ENCODE data around the gene LAIR1.

Gene LAIR1

DNA sequence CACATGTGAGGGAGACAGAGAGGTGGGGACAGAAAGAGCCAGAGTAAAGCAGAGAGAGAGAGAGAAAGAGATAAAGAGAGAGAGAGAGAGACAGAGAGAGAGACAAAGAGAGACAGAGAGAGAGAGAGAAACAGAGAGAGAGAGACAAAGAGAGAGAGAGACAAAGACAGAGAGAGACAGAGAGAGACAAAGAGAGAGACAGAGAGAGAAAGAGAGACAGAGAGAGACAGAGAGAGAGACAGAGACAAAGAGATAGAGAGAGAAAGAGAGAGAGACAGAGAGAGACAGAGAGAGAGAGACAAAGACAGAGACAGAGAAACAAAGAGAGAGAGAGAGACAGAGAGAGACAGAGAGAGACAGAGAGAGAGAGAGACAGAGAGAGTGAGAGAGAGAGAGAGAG is 46.3 kb upstream of the LAIR1 start:
- H2AFZ ChIP-seq (ENCODE audit: low read depth, low read length, severe bottlenecking) = no peak overlapping the region
- TF ChIP-seq EZH2phosphoT487 (conservative IDR thresholded peaks at IDR 0.05; ENCODE audit: low read length) = no peak
- TF ChIP-seq, protein P1, sequence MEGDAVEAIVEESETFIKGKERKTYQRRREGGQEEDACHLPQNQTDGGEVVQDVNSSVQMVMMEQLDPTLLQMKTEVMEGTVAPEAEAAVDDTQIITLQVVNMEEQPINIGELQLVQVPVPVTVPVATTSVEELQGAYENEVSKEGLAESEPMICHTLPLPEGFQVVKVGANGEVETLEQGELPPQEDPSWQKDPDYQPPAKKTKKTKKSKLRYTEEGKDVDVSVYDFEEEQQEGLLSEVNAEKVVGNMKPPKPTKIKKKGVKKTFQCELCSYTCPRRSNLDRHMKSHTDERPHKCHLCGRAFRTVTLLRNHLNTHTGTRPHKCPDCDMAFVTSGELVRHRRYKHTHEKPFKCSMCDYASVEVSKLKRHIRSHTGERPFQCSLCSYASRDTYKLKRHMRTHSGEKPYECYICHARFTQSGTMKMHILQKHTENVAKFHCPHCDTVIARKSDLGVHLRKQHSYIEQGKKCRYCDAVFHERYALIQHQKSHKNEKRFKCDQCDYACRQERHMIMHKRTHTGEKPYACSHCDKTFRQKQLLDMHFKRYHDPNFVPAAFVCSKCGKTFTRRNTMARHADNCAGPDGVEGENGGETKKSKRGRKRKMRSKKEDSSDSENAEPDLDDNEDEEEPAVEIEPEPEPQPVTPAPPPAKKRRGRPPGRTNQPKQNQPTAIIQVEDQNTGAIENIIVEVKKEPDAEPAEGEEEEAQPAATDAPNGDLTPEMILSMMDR (IDR thresholded peaks at IDR 0.05; ENCODE audit: insufficient read depth, low read length, poor library complexity, severe bottlenecking) = no peak
- no peaks in the 10 kb centered on the region for H3F3A ChIP-seq (ENCODE audit: insufficient read depth)
- H3K4me2 ChIP-seq (ENCODE audit: low read depth, low read length, poor library complexity, severe bottlenecking) = no peak overlapping the region
- no peaks in the 10 kb centered on the region for H3K9me3 ChIP-seq (ENCODE audit: insufficient read depth, low read length)
- H3K9me2 ChIP-seq (replicated peaks; ENCODE audit: insufficient read depth, low read length) = no peaks in the 10 kb centered on the region
- H3K27me3 ChIP-seq (ENCODE audit: low read length) = no peaks in the 10 kb centered on the region
- no peaks in the 10 kb centered on the region for H3K36me3 ChIP-seq (ENCODE audit: low read length)
- H3K27ac ChIP-seq (ENCODE audit: low read depth, low read length) = no peak overlapping the region
- no peak overlapping the region for H3K9ac ChIP-seq (ENCODE audit: low read length)
- H4K20me1 ChIP-seq (ENCODE audit: low read depth, low read length) = no peaks in the 10 kb centered on the region
- no peaks in the 10 kb centered on the region for H3K79me2 ChIP-seq (ENCODE audit: insufficient read depth, low read length)
- no peak overlapping the region for H3K4me3 ChIP-seq (ENCODE audit: insufficient read depth, low read length, poor library complexity, severe bottlenecking)

DNA sequence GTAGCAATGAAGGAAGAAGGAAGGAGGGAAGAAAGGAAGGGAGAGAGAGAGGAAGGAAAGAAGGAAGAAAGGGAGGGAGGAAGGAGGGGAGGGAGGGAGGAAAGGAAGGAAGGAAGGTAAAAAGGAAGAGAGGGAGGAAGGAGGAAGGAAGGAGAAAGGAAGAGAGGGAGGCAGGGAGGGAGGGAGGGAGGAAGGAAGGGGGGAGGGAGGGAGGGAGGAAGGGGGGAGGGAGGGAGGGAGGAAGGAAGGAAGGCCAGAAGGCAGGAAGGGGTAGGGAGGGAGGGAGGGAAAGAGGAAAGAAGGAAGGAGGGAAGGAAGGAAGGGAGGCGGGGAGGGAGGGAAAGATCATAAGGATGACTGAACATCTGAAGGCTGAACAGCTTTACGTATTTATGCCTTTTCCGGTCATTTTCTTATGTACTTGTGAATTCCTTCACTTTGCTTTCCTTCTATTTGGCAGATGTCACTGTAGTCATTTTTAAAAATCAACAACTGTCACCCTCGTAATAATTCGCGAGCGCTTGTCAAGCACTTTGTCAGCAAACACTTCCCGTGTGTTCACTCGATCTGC is 43.8 kb upstream of the LAIR1 start:
- TF ChIP-seq EZH2phosphoT487 (conservative IDR thresholded peaks at IDR 0.05; ENCODE audit: low read length) = no peak
- TF ChIP-seq, protein P1 (IDR thresholded peaks at IDR 0.05; ENCODE audit: insufficient read depth, low read length, poor library complexity, severe bottlenecking) = no peak
- Histone ChIP-seq H2AFZ (ENCODE audit: low read depth, low read length, severe bottlenecking) (no peak overlapping the region), H3F3A (ENCODE audit: insufficient read depth) (no peaks in the 10 kb centered on the region)

DNA sequence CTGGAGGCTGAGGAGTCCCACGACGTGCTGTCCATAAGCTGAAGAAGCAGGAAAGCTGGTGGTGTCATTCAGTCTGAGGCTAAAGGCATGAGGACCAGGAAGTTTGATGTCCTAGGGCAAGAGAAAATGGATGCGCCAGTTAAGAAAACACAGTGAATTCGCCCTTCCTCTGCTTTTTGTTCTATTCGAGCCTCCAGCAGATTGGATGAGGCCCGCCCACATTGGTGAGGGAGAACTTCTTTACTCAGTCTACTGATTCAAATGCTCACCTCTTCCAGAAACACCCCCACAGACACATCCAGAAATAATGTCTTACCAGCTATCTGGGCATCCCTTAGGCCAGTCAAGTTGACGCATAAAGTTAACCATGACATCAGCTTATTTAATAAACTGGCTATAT is 43.0 kb upstream of the LAIR1 start:
- Histone ChIP-seq H3K9ac (ENCODE audit: low read length) (no peak overlapping the region), H3F3A (ENCODE audit: insufficient read depth) (no peaks in the 10 kb centered on the region), H3K36me3 (ENCODE audit: low read length) (no peaks in the 10 kb centered on the region), H3K27me3 (ENCODE audit: low read length) (no peaks in the 10 kb centered on the region), H3K27ac (ENCODE audit: low read depth, low read length) (no peak overlapping the region), H3K4me2 (ENCODE audit: low read depth, low read length, poor library complexity, severe bottlenecking) (no peak overlapping the region), H3K9me2 (replicated peaks; ENCODE audit: insufficient read depth, low read length) (no peaks in the 10 kb centered on the region), H2AFZ (ENCODE audit: low read depth, low read length, severe bottlenecking) (no peak overlapping the region), H3K79me2 (ENCODE audit: insufficient read depth, low read length) (no peaks in the 10 kb centered on the region), H3K4me3 (ENCODE audit: insufficient read depth, low read length, poor library complexity, severe bottlenecking) (no peak overlapping the region), H3K9me3 (ENCODE audit: insufficient read depth, low read length) (no peaks in the 10 kb centered on the region), H4K20me1 (ENCODE audit: low read depth, low read length) (no peaks in the 10 kb centered on the region)
- TF ChIP-seq, protein P1 (IDR thresholded peaks at IDR 0.05; ENCODE audit: insufficient read depth, low read length, poor library complexity, severe bottlenecking) = no peak
- TF ChIP-seq EZH2phosphoT487 (conservative IDR thresholded peaks at IDR 0.05; ENCODE audit: low read length) = no peak

More for the DNA sequence above, 43.8 kb upstream of the LAIR1 start:
- H3K27ac ChIP-seq (ENCODE audit: low read depth, low read length) = no peak overlapping the region
- H3K9me2 ChIP-seq (replicated peaks; ENCODE audit: insufficient read depth, low read length) = no peaks in the 10 kb centered on the region
- H3K36me3 ChIP-seq (ENCODE audit: low read length) = no peaks in the 10 kb centered on the region
- H3K4me2 ChIP-seq (ENCODE audit: low read depth, low read length, poor library complexity, severe bottlenecking) = no peak overlapping the region
- H3K79me2 ChIP-seq (ENCODE audit: insufficient read depth, low read length) = no peaks in the 10 kb centered on the region
- H3K9me3 ChIP-seq (ENCODE audit: insufficient read depth, low read length) = no peaks in the 10 kb centered on the region
- no peaks in the 10 kb centered on the region for H4K20me1 ChIP-seq (ENCODE audit: low read depth, low read length)
- no peaks in the 10 kb centered on the region for H3K27me3 ChIP-seq (ENCODE audit: low read length)
- H3K4me3 ChIP-seq (ENCODE audit: insufficient read depth, low read length, poor library complexity, severe bottlenecking) = no peak overlapping the region
- no peak overlapping the region for H3K9ac ChIP-seq (ENCODE audit: low read length)

Data from SU-DHL-6 (cell line).